ENCODE results near the gene SLFN5.
"Not testable (repeated sequence)": the region's sequence is repeated elsewhere in the genome, so short reads cannot be mapped to it uniquely, and the experiment has no call there.

The SLFN5 gene

DNA sequence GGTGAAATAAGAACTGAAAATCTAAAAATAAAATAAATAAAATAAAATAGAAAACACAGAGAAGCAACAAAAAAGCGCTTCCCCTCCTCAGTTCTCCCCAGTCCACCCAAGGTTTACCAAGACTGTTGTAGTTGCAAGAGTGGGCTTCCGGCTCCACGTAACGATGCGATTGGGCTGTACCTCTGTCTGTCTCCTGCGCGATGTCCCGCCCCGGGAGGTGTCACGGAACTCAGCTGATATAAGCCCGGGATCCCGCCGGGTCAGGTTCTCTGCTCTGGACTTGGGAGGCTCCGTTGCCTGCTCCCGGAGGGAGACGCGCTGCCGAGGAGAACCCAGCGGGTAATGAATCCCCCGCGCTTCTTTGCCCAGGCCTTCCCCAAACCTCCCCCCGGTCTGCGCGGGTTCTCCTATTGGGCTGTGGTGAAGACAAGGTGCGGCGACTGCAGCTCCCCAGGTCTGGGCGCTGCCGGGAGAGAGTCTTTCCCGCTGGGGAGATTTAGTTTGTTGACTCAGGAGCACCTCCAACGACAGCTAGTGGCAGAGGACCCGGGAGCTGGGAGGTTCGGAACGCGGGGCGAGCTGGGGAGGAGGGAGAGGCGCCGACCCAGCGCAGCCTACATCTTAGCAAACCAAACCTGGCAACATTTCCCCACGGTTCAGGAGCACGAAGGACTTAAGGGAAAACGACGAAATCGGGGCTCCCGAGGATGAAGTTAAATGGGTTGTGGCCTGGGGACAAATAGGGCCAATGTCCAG is at the start of gene SLFN5:
SLFN5 (plus strand) TSS at position 268 of the 756 bp plus-strand sequence. CDS start 15,619 bp downstream, outside the sequence.
- DNase-seq (ENCODE audit: low read depth): peak; percentile 90

DNA sequence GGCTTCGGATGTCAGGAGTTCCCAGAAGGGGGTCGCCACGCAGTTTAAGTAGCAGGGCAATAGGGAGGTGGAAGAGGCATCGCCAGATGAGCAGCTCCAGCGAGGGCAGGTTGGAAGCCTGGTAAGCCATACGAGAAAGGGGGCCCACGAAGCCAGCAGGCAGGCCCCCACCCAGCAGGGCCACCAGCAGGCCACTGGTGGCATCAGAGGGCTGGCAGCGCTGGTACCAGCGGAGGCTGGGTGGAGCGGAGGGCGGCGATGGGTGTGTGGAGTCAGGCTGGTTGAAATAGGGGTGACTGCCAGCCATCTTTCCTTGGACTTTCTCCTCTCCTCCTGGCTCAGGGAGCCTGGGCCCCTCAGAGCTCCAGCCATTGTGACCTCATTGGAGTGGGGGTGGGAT is 48.9 kb upstream of the SLFN5 start, which contains the start of gene SLC35G3:
SLC35G3 (minus strand) TSS at position 393 of the 400 bp plus-strand sequence; CDS start at position 307, 86 bp downstream.
- DNase-seq (ENCODE audit: low read depth): not testable (repeated sequence)

DNA sequence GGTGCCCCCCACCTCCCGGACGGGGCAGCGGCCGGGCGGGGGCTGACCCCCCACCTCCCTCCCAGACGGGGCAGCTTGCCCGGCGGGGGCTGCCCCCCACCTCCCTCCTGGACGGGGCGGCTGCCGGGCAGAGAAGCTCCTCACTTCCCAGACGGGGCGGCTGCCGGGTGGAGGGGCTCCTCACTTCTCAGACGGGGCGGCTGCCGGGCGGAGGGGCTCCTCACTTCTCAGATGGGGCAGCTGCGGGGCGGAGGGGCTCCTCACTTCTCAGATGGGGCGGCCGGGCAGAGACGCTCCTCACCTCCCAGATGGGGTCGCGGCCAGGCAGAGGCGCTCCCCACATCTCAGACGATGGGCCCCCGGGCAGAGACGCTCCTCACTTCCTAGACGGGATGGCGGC is 47.8 kb upstream of the SLFN5 start:
- DNase-seq (ENCODE audit: low read depth): not testable (repeated sequence)

DNA sequence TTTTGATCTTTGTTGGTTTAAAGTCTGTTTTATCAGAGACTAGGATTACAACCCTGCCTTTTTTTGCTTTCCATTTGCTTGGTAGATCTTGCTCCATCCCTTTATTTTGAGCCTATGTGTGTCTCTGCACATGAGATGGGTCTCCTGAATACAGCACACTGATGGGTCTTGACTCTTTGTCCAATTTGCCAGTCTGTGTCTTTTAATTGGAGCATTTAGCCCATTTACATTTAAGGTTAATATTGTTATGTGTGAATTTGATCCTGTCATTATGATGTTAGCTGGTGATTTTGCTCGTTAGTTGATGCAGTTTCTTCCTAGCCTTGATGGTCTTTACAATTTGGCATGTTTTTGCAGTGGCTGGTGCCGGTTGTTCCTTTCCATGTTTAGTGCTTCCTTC is 40.3 kb upstream of the SLFN5 start:
- not testable (repeated sequence) for DNase-seq (ENCODE audit: low read depth)

DNA sequence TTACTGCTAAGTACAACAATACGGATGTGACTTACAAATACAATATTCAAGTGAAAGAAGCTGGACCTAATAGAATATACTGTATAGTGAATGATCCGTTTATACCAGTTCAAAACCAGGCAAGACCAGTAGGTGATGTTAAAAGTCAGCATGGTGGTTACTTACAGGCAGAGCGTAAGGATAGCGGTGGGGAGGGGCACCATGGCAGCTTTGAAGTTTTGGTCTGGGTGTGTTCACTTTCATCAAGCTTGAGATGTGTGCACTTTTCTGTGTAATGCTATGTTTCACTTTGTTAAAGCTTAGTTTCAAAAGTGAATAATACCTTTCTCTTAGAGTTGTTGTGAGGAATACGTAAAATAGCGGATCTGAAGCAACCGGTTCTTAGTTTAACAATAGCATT is 32.1 kb upstream of the SLFN5 start:
- no peak for DNase-seq (ENCODE audit: low read depth)

DNA sequence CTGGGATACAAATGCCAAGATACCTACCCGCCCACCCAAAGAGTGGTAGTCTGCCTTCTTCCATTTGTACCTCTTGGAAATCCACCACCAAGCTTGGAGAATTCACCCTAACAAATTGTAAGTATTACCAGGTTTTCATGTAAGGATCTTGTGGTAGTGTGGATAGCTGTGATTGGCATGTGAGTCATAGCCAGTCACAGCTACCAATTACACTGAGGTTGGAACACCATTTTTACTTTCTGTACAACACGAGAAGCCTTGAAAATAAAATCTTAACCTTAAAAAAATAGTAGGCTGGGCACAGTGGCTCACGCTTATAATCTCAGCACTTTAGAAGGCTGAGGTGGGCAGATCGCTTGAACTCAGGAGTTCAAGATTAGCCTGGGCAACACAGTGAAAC is 30.2 kb upstream of the SLFN5 start:
- no peak for DNase-seq (ENCODE audit: low read depth)

DNA sequence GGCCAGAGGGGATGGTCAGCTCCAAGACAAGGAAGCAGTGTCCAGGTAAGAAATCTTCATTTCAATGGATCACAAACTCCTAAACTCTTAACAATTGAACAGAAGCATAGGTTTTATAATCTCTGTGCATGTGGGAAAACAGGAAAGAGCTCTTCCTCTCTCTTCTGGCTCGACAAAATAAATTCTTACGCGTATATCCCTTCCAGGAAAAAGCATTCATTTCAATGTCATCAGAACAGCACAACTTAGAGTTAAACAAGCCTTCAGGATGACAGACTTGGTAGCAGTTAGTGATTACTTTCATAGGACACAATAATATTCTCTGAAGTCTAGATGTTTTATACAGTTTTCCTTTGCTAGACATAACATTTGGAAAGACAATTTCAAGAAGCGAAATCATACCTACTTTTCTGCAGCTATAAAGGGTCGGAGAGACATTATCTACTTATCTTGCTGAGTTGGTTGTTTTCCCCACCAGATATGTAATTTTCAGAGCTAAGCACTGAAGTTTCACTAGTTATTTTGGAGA is 29.4 kb upstream of the SLFN5 start:
- no peak for DNase-seq (ENCODE audit: low read depth)

DNA sequence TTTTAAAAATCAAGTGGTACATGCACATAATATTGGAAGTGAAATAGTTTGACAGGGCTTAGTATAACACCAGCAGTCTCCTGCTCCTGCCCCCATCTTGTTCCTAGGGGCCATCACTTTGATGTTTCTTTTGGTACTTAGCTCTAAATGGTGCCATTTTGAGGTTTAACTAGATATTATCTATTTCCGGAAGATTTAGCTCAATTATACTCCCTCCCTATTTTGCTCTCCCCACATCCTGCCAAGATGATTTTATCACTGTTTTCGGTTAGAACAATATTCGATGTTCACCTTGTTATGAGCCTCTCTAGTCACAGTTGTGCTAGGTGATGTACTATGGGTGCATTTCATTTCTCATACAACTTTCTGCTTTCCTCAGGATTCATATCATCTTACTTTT is 28.7 kb upstream of the SLFN5 start:
- peak; percentile 14 for DNase-seq (ENCODE audit: low read depth)

DNA sequence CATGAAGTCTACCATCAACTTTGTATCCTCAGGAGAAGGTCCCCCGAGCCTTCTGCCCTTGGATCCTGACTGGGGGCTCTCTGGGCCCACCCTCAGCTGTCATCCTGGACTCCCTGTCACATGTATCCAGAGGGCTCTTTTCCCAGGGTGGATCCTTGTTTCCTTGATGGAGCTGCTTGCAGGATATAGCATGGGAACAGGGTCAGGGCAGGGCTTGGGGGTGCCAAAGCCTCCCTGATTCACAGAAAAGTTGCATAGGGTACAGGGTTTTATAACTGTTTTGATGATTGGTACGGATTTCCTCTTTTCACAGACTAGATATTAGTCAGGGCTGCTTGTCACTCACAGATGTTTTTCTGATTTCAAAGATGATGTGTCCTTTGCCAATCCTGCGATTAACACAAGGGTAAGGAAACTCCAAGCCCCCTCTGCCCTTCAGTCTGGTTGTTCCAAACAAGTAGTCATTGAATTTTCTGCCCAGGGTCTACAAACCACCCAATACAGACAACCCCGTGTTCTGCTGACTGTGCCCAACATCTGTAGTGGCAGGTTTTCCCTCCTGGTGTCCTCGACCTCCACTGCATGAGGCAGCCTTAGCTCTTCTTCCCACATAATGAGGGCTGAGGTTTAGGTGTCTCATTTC is 28.1 kb upstream of the SLFN5 start:
- no peak for DNase-seq (ENCODE audit: low read depth)

DNA sequence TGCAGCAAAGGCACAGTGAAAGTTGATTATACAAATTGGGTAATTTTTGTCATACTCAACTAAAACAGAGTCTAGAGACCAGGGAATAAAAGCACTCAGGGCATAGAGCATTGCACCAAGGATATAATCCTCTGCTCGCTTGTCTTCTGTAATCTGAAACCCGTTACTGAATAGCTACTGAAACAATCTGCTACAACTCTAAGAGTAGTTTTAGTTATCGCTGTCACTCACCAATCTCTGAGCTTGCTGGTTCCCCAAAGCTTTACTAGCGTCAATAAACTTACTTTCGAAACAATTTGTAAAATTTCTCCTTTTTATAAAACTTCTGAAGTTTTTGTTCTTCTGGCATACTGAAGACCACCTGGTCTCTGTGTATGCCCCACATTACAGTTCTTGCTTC is 25.8 kb upstream of the SLFN5 start:
- DNase-seq (ENCODE audit: low read depth): no peak

DNA sequence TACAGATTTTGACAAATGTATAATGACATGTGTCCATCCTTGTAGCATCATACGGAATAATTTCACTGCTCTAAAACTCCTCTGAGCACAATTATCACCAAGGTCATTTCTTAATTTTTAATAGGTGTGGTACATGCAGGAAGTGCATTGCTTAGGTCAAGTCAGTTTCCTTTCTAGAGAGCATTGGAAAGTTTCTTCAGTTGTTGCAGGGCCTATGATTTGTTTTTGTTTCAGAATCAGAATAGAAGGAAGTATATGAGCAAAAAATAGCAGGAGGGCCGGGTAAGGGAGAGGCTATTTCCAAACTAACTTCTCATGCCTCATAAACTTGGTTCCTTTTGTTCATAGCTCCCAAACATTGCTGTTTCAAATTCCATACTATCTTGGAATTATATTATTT is 24.0 kb upstream of the SLFN5 start:
- DNase-seq (ENCODE audit: low read depth): no peak

DNA sequence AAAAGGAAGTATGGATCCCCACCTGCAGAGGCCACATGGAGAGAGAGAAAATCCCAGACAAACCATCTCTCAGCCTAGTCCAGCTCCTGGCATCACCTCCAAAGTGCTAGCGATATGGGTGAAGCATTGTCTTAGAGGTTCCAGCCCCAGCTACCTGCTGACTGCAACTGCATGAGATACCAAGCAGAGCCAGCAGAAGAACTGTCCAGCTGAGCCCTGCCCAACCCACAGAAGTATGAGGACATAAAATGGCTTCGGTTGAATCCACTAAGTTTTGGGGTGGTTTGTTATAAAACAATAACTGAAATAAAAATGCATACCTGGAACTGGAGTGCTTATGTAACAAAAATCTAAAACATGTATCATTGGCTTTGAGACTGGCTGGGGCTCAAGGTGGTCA is 20.4 kb upstream of the SLFN5 start:
- DNase-seq (ENCODE audit: low read depth): no peak

DNA sequence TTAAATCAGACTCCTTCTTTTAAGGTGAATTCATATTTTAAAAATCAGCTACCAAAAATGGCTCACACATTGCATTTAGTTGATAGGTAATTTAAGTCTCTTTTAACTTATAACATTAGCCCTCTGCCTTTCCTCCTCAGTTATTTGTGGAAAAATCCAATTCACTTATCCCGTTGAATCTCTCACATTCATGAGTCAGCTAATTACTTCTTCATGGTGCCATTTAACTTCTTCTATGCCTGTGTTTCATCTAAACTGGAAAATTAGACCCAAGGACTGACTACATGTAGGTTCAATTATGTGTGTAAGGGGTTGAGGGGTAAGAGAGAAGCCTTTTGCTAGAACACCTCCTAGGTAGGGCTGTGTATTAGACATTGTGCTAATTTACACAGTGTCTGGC is 18.4 kb upstream of the SLFN5 start:
- no peak for DNase-seq (ENCODE audit: low read depth)

DNA sequence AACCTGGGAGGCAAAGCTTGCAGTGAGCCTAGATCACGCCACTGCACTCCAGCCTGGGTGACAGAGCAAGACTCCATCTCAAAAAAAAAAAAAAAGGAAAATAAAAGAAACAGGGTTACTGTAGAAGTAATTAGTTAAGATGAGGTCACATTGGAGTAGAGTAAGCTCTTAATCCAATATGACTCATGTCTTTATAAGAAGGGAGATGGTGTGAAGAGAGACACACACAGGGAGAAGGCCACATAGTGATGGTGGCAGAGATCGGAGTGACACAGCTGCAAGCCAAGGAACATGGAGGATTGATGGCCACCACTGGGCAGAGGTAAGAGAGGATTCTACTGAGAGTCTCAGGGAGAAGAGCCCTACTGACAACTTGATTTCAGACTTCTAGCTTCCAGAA is 15.3 kb upstream of the SLFN5 start:
- DNase-seq (ENCODE audit: low read depth): no peak

DNA sequence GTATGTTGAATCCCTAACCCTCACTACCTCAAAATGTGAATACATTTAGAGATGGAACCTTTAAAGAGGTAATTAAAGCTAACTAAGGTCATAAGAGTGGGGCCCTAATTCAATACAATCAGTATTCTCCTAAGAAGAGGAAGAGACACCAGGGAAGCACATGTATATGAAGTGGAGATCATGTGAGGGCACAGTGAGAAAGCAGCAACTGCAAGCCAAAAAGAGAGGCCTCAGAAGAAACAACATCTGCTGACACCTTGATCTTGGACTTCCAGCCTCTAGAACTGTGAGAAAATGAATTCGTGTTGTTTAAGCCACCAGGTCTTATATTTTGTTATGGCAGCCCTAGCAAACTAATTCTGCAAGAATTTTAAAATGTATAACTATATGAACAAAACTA is 13.2 kb upstream of the SLFN5 start:
- no peak for DNase-seq (ENCODE audit: low read depth)

DNA sequence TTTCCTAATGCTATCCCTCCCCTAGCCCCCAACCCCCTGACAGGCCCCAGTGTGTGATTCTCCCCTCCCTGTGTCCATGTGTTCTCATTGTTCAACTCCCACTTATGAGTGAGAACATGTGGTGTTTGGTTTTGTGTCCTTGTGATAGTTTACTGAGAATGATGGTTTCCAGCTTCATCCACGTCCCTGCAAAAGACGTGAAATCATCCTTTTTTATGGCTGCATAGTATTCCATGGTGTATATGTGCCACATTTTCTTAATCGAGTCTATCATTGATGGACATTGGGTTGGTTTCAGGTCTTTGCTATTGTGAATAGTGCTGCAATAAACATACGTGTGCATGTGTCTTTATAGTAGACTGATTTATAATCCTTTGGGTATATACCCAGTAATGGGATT is 8.6 kb upstream of the SLFN5 start:
- DNase-seq (ENCODE audit: low read depth): not testable (repeated sequence)

DNA sequence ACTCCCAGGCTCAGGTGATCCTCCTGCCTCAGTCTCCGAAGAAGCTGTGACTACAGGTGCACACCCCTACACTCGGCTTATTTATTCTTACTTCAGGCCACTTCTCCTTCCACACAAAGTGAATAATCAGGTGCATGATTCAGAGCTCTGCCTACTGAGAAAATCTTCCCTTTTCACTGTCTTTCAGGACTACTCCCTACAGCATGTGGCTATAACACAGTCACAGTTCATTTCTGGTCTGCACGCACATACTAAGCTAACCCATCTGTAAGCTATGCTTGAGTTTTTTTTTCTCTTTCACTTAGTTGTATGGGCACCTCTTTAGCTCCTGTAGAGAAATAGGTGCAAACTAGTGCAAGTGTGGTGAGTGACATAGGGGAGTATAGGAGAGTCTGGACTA is 7.6 kb upstream of the SLFN5 start:
- no peak for DNase-seq (ENCODE audit: low read depth)

DNA sequence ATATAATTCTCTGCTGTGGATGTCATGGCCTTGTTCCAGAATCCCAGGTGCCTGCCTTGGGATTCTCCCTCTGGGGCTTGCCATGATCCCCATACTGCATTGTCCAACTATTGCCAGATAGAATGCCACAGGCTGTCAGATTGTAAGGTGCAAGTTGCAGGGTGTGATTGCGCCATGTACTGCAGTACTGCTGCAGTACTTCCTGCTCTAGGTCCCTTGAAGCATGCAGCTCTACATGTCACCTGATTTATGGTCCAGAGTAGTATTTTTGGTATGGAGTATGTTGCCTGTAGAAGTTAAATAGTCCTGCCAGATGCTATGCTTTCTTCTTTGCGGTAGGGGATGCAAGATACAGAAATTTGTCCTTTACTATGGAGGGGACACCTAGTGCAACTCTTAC is 7.0 kb upstream of the SLFN5 start:
- DNase-seq (ENCODE audit: low read depth): no peak

DNA sequence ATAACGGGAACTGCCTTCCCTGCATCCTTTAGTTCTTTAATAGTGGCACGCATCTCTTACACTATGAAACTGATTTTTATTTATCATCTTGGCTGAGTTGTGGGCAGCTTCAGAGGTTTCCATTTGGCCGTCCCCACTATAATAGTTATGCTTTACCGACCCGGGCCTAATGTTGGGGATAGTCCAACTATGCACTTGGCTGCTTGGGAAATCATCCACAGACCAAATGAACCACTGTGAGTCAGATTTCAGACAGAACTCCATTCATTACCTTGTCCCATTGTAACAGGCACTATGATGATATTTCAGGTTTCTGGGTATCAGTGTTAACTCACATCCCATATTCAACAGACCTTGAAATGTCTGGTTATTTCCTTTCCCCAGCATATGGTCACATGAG is 6.1 kb upstream of the SLFN5 start:
- DNase-seq (ENCODE audit: low read depth): no peak

DNA sequence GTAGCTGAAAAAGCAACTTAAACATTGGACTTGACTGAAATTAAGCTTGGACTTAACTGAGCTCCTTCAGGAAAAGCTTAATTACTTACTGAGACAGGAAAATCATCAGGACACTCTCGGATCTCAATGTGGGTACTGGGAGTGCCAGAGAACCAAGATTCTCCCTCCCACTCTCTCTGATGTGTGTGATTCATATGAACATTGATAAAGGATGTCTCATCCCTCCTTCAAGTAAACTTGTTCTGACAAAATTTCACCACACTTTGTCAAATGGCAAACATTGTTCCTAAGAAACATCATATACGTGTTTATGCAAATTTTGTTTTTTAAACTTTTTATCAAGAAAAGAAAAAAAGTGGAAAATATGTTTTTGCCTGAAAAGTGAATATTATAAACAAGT is 4.1 kb upstream of the SLFN5 start:
- DNase-seq (ENCODE audit: low read depth): no peak

DNA sequence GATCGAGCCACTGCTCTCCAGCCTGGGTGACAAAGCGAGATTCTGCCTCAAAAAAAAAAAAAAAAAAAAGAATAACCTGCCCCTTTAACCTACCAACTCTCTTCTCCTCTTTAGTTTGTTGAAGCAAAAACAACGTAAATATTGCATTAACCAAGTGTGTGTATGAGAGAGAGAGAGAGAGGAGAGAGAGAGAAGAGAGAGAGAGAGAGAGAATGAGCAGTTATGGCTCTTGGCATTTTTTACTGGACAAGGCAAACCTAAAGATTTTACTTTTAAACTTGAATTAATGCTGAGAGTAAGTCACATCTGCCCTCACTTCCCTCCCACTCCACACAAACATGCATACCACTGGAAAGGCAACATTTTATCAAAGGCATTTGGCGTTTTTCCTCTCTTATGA is 3.0 kb upstream of the SLFN5 start:
- no peak for DNase-seq (ENCODE audit: low read depth)

DNA sequence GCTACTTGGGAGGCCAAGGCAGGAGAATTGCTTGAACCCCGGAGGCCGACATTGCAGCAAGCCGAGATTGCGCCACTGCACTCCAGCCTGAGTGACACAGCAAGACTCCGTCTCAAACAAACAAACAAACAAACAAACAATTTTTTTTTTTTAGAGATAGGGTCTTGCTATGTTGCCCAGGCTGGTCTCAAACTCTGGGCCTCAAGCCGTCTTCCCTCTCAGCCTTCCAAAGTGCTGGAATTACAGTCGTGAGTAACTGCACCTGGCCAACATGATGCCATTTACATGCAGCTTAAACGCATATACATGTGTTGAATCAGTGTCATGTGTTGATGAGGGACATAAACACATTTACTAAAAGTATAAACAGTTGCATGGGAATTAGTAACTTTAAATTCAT is 2.0 kb upstream of the SLFN5 start:
- DNase-seq (ENCODE audit: low read depth): no peak

DNA sequence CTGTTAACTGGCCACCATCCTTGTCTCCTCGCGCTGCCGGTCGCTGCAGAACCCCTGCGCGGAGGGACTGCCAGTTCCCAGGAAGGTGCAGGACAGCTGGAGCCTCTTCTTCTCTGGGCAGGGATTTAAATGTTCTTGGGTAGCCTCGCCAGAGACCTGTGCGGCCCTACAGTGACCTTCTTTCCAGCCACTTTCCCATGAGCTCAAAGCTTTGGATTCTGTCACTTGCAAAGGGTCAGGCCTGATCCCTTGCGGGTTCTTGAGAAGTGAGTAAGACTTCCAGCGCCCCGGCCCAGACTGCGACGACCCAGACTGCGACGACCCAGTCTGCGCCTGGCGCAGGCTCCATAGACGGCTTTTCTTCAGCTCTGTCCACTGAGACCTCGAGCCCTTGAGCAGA is 1.4 kb upstream of the SLFN5 start:
- DNase-seq (ENCODE audit: low read depth): no peak
